AG08395 (cell line): ENCODE results near the gene CHST8.

Experiments
- DNase-seq: peaks from one replicate; pipeline ENCODE4 v3.0.0; 2012; ENCODE audit warnings: mixed read lengths, low spot score

Gene CHST8

DNA sequence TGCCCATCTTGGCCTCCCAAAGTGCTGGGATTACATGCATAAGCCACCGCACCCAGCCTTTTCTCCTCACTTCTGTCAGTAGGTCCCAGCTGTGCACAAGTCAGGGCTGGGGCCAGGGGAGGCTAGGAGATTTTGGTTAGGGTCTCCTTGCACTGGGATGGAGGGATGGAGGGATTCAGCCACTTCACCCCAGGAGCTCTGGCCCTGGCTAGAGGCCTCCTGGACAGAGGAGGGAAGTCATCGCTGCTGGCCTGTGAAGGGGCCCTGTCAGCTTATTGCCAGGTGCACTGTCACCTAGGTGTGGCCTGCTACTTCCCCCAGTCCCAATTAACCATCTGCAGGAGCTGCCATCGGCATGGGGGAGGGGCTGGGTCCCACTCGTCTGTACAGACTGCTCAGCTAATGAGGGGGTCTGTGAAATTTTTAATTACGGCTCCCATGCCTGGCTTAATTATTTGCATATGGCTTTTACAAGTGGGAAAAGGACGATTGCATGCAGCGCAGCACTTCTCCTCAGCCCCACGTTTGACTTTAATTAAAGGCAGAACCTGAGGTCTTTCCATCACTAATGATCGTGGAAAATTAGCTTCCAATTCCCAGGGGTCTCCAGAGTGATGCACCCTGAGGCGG lies 52.4 kb downstream of the CHST8 start:
- DNase-seq, result no peak

DNA sequence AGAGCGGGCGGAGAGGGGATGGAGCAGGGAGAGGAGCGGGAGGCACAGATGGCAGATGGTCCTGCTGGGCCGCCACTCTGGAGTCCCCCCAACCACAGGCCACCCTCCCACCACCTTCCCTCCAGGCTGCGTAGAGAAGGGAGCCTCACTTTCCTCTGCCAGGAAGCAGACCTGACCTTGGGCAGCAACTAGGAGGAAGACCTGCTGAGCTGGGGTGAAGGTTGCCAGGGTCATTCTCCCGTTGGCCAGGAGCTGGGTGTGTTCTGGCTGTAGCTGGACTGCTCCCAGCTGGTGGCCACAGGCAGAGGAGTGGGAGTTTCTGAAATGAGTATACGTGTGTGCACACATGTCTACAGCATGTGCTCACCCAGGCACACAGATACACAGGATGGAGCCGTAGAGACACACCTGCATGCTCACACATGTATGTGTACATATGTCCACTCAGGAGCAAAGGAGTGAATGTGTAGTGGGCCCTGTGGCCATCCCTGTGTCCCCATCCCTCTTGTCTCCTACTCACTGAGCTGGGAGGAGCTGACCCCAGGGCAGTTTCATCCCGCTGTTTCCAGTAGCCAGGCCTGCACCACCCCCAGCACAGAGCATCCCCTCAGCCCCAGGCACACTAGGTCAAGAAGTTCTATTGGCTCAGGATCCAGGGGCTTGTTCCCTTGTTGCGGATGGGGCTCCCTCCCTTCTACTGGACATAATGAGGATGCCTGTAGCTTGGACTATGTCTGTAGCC lies 53.0 kb downstream of the CHST8 start:
- DNase-seq, result no peak

DNA sequence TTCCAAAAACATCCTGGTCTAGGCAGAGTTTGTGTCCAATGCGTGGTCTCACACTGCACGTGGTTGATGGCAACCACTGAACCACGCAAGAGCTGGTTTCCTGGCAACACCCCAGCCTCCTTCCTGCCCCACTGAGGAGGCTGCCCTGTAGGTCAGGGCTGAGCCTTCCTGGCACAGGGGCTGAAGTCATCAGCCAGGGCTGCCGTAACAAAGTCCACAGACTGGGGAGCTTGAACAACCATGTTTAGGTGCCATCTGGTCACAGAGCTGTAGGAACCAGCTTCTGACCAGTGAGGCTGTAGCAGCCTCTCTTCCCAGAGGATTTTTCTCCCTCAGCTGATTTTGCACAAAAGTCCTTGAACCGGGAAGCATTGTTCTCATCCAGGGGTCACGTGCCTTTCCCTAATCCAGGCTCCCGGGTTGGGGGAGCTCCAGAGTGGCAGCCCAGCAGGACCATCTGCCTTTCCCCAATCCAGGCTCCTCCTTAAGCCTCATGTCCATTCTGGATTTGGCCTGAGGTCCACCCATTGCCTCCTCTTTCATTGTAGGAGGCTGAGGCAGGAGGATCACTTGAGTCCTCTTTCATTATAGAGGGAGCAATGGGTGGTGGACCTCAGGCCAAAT lies 53.9 kb downstream of the CHST8 start:
- DNase-seq, result no peak

DNA sequence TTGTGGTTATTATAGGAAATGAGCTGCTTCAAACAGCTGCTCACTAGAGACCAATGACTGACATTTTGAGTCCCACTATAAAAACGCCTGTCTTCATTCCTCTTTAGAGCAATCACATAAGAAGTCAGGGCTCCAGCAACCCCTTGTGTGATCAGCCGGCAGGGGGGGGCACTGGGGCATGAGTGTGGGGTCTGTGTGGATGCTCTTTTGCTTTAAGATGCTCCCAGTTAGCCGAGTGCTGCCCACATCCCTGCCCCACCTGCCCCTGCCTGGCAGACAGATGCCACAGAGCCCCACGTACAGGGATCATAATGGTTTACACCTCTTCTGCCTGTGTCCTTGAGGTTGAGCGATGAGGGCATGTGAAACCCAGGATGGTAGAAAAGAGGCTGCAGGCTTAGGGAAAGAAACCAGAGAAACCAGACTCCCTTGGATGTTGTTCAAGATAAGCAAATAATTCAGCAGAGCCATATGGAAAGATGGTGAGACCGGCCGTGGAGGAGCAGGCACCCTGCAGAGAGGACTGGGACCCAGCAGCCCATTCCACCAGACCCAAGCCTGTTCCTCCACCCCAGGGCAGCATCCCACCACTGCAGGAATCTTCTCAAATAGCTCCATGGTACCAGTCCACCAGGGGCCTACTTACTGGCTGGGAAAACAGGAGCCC lies 55.4 kb downstream of the CHST8 start:
- DNase-seq, result no peak

DNA sequence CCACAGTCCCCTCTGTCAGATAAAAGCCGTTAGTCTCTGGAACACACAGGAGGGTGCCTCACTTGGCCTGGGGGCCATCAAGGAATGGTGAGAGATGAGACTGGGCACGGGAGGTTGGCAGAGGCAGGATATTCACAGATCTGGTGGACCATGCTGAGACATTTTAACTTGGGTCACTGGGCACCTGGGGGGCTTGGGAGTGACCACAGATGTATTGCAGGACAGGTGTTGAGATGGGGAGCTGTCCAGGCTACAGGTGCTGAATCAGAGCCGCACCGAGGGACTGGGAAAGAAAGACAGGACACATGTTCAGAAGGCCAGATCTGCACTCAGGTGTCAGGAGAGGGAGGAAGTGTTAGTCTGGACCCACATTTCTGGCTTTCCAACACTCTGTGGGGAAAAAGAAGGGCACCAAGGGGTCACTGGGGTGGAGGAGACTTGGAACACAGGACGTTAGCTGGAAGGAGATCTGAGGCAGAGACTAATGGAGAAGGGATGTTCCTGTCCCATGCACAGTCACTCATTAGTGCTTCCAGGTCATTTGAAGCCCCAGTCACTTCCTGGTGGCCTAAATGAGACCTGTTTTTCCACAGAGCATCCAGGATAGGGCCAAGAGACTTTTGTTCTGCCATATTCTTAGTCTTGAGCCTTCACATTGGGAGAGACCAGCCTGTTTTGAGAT lies 56.1 kb downstream of the CHST8 start:
- DNase-seq, result no peak

DNA sequence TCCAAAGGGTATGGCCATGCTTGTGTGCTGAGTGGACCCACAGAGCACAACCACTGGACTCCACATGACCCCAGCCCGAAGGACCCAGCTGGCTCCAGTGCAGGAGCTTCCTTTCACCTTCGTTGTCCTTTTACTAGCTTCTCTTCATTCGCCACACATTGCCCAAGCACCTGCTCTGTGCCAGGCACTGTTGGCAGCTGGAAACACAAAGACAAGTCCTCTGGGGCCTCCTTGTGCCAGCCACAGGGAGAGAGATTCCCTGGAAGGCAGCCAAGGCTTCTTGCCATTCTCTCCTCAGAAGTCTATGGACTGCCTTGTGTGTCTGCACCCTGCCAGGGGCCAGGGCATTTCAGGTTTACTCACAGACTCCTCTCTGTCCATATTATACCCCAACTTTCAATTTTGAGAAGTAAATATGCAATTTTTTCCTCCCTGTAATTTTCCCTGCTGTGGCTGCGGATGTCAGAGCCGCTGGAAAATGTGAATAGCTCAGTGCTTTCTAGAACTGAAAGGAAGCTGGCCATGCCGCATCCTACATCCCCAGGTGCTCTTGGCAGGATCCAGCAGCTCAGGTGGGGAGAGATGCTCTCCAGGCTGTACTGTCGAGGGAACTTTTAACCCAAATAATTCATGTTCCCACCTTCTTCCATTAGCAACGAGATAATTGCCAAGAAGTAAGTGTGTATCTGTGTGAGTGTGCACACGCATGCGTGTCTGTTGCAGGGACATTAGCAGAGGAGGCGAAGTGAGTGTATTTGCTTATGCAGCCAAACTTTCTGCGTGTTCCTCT lies 57.2 kb downstream of the CHST8 start:
- DNase-seq, result no peak

DNA sequence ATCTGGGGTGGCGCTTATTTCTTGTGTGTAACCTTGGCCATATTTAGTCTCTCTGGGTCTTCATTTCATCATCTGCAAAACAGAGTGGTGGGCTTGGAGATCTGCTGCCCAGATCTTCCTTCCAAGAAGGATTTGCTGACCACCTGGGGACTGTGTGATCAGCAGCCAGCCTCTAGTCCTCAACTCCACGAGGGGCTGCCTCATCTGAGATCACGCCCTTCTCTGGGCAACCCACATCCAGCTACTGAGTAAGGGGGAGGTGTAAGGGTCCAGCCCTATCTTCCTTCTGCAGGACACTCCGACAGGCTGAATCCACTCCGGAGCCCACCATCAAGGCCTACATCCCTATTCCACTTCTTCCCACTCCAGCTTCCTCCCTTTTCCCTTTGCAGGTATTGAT lies 57.9 kb downstream of the CHST8 start:
- DNase-seq, result no peak

DNA sequence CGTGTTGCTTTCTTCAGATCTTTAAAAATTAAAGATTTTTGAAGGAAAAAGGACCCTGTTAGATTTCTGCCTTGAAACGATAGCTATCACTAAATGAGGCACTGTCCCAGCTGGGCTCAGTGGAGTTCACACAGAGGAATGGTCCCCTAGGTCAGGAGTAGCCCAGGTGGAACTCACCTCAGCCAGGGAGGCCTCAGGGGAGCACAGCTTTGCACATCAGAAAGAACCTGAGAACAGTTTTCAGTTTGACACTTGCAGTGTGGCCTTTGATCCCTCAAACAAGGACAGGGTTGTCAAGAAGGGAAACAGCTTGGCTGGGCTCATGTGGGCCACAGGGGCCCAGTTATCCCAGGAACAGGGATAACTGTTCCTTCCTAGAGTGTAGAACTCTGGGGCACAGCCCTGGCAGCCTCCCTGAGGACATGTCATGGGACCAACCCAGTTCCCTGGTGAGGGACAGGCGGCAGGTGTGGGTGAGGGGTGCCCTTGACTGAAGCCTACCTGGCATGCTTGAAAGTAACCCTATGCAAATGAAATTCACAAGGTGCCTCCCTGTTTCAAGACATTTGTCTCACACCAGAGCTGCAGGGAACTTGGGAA lies 59.4 kb downstream of the CHST8 start:
- DNase-seq, result no peak

DNA sequence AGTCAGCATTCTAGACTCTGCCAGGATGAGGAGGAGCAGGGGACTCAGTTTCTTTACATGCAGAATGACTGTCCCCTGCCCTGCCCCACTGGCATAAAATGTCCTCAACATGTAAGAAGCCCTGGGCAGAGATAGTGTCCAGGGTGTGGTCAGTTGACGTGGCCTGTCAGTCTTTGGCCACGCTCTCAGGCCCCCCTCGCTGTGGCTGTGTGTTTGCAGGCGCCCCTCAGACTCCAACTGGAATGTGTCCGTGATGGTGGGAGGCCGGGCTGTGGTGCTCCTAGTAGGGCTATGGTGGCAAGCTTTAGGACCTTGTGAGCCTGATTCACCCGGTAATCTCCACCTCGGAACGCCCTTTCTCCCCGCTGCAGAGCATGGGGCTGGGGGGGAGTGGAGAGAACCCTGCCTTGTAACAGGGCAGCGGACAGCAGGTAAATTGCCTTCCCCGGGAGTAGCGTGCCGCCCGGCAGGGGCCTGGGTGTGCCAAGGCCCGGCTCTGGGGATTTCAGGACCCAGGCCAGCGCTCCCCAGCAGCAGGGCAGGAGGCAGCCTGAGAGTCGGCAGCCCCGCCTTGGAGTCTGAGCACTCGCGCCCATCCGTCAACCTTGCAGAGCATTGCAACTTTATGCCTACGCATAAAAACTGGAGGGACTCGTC lies 62.3 kb downstream of the CHST8 start:
- peak; percentile 49 for DNase-seq

DNA sequence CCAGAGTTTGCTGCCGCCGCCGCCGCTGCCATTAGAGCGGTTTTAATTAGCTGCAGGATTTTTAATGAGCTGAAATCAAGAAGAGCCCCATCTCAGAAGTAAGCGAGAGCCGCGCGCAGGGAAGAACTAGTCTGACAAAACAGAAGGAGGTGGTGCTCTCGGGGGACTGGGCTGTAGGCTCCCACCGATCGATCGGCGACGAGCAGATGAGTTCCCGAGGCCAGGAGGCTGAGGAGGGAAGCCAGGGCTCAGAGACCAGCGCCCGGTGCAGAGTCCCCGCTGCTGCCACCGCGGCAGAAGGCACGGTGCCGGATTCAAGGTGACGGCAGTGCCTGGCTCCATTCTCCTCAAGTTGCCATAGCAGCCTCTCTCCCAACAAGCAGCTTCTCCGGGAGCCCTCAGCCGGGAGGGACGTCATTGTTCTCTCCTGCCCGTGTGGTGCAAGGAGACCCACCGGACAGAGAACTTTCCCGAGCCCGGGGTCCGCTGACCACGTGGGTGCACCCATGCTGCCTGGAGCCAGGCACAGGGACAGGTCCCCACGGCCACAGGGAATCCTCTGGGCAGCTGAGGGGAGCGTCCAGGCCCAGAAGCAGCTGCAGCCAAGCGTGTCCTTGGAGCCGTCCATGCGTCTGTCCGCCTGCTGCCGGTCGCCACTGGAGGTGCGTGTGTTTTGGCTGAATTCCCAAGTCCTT lies 62.9 kb downstream of the CHST8 start:
- DNase-seq, result no peak

DNA sequence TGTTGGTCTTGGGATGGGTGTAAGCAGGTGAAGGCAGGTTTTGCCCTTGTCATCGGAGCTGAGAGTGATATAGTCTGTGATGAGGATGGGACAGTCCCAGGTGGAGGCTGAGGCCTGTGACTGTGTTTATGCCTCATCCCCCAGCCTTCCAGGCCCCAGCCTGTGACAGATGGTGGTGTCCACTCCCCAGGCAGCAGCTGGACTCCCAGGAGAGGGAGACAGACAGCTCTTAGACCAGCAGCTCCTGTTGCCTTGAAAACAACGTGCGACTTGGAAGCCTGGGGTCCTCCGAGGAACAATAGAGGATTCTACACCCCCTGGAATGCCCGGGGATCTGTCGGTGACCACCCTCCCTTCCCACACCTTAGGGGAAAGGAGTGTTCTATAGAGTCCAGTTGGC lies 63.8 kb downstream of the CHST8 start:
- no peak for DNase-seq

DNA sequence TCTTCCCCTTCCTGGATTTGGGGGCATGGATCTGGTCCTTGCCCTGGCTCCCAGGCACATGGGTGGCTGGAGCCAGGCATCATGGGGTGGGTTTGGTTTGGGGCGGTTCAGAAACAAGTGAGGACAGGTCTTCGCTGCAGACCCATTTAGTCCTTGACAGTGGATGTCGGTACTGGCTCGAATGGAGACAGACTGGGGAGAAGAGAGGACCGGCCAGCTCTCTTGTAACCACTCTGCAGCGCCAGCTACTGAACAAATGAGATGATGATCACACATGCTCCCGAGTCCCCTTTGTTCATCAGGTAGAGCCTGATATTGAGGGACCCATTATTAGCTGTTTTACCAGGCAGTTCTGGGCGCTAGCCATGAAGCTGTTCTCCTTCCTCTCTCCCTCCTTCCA lies 64.5 kb downstream of the CHST8 start:
- DNase-seq, result no peak

DNA sequence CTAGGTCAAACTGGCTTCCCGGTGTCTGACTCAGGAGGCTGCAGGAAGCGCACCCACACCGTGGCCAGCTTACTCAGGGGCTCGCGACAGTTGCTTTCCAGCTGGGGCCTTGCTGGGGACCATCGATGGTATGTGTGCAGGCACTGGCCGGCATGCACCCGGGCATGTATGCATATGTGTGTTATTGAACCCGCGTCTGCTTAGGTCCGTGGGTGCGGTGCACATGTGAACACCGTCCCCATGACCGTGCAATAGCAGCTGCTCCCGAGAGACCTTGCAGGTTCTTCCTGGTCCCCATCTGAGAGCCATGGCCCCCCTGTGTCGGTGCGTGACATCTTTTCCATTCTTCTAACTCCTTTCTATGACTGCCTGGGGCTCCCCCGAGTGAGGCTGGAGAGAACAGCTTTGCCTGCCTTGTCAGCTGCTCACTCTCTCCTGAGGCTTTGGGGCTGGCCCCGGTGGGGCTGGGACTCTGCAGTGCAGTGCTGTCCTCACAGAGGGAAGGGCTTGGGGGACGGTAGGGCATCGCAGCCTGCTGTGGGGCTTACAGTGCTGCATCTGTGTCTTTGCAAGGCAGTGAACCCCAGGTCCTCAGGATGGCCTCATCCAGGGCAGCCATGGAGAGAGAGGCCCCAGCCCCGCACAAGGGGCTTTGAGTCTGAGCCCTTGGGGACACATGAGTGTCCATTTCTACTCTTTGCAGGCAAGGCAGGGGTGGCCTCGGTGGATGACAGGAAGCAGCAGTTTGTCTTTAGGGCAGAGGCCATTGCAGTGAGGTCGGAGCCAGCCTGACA lies 65.1 kb downstream of the CHST8 start:
- DNase-seq, result no peak

DNA sequence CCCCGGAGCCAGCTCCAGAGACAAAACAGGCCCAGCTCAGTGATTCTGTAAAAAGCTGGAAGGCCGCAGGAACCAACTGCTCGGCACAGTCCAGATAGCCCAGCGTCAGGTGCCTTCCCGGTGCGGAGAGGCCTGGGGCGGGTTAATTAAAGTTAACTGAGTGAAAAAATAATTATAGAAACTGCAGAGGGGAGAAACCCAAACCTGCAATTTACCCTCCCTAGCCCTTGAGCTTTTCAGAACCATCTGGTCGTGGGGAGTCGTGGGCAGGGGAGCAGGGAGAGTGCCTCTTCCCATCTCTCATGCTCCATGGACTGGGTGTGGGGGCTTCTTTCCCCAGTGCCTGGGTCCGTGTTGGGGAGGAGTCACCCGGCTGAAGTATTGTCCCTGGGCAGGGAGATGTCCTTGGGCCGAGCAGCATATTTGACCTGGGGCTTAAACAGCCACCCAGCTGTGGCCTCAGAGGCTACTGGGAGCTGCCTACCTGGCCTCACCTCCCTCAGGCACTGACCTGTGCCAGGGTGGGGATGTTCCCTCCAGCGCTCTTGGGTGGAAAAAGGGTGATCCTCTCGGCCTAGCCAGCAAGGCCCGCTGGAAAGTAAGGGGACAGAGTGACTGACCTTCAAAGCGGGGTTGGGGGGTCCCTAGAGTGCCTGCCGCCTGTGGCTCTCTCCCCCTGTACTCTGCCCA lies 65.9 kb downstream of the CHST8 start:
- no peak for DNase-seq

DNA sequence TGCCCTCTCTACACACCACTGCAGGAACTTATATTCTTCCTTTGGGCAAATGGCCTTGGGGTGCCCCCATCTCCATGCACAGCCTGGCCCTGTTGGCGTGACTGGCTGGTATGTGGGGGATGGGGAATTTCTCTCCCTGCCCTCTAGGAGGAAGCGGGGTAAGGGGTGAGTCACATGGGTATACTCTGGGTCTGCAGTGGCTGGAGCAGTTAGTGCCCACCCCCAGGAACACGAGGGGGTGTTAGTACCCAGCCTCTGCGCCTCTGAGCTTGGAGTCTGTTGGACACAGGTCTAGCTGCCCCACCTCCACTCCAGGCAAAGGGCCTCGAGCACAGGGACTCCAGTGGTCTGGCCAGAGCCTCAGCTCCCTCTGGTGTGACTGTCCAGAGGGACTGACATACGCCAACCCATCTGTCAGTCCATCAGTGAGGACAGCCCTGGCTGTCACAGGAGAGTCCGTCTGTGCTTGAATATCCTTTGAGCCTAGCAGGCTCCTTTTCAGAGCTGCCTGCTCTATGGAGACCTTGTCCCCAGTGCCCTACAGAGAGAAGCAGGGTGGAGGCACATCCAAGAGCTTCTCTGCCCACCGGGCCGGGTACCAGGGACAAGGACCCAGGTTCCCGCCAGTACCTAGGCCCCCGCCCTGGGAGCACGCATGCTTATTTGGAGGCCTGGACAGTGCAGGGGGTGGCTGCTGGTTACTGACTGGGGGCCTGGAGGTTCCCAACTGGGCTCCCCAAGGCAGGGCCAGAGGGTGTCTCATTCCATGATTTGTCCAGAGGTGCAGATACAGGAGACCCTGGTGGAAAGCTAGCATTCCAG lies 66.6 kb downstream of the CHST8 start:
- DNase-seq, result no peak

DNA sequence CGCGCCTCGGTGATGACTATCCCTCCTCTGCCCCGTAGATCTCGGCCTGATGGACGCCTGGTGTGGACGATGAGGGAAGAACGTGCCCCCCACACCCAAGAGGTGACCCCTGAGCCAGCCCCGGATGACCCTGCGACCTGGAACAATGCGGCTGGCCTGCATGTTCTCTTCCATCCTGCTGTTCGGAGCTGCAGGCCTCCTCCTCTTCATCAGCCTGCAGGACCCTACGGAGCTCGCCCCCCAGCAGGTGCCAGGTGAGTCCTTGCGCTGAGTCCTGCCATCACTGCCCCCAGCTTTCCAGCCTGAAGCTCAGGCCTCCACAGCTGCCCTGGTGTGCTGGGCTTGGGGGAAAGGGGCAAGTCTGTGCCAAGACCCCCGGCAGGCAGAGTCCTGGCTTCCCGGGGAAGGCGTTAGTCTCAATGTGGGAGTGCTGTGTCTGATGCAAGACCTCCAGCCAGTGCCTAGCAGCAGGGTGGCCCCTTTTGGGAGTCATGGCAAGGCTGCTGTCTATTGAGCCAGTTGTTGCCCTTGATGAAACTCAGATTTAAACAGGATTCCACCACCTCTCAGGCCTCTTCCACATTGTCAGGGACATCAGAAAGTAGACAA lies 67.5 kb downstream of the CHST8 start:
- no peak for DNase-seq

DNA sequence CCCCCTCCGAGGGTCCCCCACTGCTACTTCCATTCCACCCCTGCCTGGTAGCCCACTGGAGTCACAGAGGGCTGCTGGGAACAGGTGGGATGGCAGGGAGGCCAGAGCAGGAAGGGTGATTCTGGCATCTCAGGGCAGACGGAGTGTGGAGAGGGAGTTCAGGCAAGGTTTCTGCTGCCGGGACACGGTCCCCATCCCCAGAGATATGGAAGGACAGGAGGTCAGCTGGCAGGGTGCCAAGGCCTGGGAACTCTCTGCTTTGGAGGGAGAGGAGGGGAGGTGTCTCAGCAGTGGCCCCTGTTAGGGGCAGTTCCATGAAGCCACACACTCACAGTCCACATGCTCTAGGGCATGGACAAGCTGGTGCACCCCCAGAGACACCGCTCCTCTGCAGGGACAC lies 68.1 kb downstream of the CHST8 start:
- DNase-seq, result no peak
